GM18868 (cell line): ENCODE measurements around the gene TMEM273.

Experiments used
- ATAC-seq: cut with Tn5 transposase; IDR thresholded peaks from one replicate; pipeline ENCODE4 v1.9.1; 2021; ENCODE audit warnings: mild to moderate bottlenecking, moderate library complexity; ENCODE audit not compliant: unreplicated experiment

Gene TMEM273

DNA sequence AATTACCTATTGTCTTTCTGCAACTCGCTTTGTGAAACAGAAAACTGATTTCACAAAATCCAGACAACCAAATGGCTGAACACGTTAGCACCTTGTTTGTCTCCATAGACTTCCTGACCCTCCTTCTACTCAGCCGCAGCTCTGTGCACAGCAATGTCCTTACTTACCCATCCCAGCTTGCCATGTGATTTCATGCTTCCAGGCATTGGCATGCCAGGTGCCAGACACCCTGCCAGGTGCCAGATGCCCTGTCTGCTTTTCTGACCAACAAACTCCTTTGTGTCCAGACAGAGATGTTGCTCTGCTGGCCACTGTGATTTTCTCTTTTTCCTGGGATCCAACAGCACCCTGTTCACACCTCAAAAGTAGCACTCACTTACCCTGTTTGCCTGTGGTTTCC, 38.3 kb downstream of the TMEM273 start:
- ATAC-seq: no peak

DNA sequence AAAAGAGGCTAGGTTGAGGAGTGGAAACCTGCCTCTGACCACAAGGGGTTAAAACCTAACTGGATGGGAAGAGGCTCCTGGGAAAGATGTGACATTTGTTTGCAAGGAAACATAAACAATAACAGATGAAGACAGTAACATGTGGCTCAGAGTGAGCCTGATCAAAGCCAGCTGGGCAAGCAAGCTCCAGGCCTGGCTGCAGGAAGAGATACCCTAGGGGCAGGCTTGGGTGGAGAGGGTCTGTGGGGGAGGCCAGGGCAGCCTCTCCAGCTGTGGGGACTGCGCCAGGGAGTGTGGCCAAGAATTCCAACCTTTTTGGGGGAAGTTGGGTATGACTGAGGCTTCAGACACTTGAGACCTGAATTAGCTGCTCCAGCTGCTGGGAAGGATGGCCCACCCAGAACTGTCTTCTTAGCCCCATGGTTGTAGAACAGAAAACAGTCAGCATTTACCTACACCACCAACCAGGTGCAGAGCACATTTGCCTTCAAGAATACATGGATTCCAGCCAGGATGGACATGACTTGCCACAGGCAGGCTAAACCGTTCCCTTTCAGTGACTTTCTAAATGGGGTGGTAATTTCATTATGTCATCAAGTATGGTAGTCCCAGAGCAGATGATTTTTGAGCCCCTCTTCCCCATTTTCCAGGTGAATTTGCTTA, 44.0 kb downstream of the TMEM273 start:
- ATAC-seq: no peak

DNA sequence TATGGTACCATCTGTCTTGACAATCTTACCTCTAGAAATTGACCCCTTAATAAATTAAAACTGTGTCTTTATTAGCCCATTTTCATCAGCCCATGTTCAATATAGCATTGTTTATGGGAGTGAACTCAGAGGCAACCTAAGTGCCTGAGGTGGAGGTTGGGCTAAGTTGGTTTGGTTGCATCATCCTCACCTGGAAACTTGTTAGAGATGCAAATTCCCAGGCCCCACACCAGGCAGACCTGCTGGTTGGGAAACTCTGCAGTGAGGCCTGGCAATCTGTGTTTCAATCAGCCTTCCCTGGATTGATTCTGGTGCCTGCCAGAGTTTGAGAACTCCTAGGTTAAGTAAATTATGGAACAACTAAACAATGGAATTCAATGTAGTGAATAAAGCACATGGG, 44.9 kb downstream of the TMEM273 start:
- ATAC-seq: no peak

DNA sequence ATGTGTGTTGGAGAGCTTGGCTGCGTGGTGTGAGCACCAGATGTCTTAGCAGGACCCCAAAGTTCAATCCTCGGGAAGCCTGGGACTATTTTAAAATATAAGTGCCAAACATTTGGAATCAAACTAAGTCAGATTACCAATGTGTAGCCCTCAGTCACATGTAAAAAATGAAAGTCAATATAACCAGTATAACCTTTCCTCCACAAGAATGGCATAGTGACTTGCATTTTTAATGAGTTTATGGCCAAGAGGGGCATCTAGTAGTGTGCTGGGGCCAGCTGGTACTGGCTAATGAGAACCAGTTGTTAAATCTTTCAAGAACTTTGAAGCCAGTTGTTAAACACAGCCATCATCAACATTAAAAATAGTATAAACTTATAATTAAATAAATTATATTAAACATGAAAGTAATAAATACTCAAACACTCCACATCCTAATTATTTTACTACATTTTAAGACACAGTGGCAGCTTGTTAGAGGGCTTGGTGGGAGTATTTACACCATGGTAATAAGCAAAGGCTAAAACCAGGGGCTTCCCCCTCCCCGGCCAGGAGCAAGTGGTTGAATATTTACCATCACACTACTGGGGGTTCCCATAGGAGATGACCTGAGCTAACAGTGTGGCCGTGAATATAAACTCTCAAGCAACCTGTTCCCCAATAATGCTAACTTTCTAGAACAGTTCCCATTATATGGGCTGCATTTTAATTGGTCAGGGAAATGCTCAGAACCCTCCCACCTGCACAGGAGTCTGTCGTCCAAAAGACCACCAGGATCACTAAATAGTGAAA, 46.5 kb downstream of the TMEM273 start:
- peak; percentile 67 for ATAC-seq

DNA sequence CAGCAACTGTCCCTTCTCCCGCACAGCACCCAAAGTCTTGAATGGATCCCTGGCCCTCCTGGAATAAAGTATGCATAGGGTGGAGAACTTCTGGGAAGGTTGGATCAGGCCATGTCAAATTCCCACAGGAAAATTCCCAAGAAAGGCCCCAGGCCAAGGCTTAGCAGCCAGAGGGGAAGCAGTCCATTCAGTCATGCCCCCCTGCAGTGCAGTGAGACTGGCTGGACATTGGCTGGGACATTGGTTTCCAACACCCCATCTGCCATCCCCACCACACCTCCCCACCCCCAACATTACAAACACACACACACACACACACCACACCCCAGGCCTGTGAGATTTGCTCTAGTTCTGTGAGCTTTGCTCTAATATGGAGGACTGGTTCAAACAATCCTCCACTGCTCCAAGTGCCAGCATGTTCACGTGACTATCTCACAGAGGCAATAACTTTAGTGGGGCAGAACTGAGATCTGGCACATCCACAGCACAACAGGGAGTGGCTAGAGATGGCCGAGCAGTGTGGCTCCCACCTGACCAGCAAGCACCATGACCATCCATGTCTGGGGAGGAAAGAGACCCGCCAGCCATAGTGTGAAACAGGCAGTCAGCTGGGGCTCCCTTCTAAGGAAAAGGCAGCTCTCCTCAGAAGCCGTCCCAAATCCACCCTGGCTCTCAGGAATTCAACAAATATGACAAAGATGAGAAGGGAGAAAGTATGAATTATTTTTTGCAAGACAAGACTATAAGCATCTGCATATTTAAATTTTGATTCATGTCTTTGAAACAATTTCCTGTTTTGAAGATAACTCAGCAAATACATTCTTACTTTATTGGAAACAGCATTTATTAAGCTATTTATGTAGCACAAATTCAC, 47.6 kb downstream of the TMEM273 start:
- no peak for ATAC-seq

DNA sequence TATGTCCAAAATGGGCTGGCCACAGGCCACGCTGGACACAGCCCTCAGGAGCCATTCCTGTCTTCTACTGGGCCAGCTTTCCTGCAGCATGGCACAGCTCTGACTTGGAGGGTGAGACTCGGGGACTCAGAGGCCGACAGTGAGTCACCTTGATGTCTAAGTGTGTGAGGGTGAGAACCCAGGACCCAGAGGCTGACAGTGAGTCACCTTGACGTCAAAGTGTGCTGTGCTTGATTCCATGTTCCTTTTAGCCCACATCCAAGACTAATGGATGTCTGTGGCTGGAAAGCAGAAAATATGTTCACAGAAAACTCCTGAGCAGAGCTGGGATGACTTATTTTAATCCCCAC, 48.4 kb downstream of the TMEM273 start:
- ATAC-seq: no peak

DNA sequence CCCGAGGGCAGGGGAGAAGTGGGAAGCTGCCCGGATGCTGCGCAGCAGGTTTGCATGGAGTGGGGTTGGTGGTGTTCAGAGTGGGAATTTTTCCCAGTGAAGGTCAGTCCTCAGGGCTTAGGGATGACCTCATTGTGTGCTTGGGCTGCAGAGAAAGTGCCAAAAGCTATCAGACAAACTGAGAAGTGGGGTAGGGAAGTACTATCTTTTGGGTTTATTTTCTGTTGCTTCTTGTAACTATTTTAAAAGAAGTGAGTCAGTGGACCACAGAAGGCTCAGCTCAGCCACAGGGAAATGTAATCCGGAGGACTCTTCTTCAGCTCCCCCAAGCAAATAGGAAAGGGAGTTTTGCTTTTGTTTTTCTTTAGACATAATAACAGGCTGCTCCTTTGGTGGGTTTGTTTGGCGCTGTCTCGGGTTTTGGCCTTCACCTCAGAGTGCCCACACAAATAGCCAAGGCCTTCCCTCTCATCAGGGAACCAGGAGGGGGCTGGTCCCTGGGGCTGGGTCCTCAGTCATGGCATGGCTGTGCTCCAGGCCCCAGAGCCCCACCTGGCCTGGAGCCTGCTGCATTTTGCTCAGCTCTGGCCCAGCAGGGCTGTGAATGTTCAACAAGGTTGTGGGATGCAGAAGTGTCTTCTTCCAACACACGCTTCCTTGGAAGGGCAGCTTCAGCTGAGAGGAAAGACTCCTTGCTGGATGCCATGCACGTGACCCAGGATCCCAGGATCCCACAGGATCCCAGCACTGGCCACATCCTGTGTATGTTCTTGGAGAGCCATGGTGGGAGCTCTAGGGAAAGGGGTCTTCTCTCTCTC, 49.0 kb downstream of the TMEM273 start:
- ATAC-seq: no peak

DNA sequence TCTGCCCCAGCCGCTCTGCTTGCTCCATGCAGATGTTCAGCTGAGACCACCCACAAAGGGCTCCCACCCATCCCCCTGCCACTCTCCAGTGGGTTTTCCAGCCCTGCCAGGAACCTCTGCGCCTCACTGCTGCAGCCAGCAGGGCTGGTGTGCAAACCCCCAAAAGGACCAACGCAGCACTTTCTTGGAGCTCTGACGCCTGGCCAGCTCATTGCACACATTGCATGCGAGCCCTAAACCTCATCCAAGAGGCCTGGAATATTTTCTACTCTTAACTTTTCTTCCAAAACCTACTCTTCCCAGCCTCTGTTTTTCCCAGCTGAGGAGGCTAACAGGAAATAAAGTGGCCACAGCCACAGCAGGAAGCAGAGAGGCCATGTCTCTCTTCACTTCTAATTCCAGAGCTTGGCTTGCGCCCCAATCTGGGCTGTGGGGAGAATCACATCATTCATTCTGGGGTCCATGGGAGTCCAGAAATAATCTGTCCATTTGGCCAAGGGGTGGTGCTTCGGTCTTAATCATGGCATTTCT, 49.8 kb downstream of the TMEM273 start:
- no peak for ATAC-seq

DNA sequence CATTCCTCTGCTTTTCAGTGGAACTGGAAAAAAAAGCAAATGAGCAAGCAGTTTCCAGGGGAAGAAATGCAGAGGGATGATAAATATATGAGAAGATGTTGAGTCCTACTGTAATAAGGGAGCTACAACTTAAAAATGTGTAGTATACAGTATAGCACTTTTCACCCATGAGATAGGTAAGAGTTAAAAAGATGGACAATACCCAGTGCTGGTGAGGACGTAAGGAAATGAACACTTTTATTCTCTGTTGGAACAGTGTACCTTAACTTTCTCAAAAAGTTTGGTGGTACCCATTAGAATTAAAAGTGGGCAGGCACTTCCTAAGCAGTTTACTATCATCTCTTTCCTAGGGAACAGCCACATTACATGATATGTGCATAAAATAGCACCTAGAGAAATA, 51.7 kb downstream of the TMEM273 start:
- no peak for ATAC-seq

DNA sequence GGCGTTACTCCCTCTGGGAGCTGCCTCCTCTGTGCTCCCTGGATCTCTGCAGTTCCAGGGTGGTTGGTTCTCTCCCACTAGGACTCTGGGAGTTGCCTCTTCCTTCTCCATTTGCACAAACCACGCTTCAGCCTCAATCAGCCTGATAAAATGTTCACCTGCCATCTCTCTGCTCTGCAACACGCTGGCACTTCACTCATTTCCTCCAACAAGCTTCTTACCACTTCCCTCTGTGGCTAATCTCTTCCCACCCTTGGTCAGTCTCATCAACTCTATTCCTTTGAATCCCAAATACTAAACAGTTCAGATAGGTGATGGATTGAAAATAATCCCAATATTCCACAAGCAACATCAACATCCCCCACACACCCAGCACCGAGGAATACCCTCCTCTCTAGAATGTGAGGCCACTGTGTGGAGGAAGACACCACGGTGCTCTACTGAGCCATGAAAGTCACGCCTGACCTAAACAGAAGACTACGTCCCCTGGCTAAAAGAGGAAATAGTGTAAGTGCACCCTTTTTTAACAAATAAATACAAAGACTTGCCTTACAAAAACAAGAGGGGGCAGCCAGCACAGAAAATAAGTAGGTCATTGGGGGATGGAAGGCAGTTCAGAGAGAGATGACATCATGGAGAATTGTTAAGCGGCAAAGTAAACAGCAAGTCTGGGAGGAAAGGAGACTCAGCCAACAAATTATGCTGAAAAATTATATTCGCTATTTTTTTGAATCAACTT, 52.4 kb downstream of the TMEM273 start:
- peak; percentile 73 for ATAC-seq

DNA sequence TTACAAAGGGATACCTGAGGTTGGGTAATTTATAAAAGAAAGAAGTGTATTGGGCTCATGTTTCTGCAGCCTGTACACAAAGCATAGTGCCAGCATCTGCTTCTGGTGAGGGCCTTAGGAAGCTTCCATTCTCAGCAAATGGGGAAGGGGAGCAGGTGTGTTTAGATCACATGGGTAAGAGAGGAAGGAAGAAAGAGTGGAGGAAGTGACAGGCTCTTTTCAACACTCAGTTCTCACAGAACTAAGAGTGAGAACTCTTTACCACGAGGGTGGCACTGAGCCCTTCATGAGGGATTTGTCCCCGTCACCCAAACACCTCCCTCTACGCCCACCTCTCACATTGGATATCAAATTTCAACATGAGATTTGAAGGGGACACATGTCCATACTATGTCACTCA, 53.9 kb downstream of the TMEM273 start:
- no peak for ATAC-seq

DNA sequence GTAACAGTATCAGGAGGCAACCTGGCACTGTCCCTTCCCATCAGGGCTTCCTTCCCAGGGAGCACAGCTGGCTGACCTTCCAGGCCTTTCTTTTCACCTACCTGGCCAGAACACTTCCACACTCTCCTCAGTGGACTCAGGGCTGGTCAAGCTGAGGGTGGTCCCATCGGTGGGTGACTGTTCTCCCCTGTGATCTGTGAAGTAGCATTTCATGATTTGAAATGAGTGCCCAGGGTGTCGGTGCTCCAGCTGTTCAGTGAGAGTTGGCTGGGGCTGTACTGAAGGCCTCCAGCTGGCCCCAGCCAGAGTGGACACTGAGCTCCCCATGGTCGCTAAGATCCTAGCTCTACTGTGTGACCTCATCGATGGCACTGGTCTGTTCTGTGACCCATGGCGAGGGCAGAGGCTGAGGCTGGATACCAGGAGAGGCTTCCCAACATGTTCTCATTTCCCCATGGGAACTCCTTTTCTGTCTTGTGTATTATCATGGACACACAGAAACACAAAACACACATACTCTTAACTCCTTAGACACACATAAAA, 54.4 kb downstream of the TMEM273 start, which contains the start of gene FAM170B:
FAM170B (minus strand) TSS at position 316 of the 543 bp plus-strand sequence; CDS start at position 213, 103 bp downstream.
- ATAC-seq: no peak

DNA sequence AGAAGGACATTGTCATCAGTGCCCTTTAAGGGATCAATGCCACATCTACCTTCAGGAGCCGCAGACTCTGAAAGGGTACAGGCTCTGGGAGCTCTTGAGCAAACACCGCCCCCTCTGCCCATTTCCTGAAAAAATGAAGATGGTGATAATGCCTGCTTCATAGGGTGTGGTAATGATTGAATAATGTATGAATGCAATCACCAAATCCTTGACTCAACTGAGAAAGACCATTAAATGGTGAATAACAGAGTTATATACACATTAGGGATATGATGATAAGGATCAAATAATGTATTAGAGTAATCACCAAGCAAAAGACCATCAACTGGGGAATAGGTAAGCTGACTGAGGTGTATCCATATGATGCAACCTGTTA, 55.8 kb downstream of the TMEM273 start:
- no peak for ATAC-seq

DNA sequence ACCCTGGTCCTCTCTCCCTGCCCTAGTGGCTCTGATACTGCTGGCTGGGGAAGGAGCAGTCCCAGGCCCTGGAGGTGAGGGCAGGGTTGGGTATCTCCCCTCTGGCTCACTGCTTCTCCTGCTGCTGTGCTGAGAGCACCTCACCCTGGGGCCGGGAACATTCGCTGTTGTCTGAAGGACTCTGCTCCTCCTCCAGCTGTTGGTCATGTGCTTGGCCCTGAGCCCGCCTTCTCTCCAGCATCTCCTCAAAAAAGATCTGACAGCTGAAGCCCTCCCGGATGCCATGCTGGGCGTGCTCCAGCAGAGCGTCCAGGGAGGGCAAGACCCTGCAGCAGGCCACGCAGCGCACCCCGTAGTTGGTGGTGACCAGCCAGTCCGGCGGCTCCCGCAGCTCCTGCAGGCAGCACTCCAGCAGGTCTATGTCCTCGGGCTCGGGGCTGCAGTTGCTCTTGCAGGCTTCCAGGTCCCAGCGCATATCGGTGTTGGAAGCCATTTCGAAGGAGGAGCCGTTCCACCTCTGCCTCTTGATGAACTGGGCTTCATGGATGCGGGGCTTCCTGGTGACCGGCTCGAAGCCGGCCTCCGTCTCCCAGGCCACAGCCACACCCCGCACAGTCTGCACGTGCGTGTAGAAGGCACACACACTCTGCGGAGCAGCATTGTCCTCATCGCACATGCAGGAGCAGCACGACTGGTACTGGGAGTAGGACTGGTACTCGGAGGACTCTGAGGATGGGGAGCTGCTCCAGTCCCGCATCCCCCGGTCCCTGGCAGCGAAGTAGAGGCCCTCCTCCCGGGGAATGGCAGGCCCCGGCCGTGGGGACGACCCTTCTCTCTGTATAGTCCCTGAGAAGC, 56.5 kb downstream of the TMEM273 start:
- no peak for ATAC-seq

DNA sequence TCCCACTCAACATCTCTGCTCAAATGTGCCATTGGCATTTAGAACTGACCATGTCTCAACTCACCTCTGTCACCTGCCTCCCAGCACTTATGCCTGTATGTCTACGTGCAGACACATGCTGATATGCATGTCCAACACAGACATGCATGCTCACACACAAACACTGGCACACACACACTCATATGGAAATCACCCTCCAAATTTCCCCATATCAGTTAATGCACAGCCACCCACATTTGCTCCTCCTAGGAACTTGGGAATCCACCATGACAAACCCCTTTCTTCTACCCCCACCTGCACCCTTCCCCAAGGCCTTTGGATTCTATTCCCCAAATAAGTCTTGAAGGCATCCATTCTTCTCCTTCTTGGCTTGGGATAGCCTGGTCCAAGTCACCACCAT, 58.8 kb downstream of the TMEM273 start:
- no peak for ATAC-seq

DNA sequence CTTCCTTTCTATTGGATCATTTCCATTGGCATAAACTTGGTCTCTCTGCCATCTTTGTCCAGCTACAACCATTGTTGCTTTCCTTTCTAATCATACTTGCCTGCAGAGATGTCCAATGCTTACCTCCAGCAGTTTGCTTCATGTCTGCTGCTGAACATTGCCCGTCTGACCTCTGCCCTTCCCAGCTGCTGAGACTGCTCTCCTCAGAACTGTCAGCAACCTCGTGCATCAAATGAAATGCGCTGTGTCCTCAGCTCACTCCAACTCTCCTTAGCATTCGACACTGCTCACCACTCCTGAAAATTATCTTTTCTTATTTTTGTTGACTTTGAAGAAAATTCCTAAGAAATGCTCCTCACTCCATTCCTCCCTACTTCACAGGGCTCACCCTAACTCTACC, 59.3 kb downstream of the TMEM273 start:
- ATAC-seq: no peak

DNA sequence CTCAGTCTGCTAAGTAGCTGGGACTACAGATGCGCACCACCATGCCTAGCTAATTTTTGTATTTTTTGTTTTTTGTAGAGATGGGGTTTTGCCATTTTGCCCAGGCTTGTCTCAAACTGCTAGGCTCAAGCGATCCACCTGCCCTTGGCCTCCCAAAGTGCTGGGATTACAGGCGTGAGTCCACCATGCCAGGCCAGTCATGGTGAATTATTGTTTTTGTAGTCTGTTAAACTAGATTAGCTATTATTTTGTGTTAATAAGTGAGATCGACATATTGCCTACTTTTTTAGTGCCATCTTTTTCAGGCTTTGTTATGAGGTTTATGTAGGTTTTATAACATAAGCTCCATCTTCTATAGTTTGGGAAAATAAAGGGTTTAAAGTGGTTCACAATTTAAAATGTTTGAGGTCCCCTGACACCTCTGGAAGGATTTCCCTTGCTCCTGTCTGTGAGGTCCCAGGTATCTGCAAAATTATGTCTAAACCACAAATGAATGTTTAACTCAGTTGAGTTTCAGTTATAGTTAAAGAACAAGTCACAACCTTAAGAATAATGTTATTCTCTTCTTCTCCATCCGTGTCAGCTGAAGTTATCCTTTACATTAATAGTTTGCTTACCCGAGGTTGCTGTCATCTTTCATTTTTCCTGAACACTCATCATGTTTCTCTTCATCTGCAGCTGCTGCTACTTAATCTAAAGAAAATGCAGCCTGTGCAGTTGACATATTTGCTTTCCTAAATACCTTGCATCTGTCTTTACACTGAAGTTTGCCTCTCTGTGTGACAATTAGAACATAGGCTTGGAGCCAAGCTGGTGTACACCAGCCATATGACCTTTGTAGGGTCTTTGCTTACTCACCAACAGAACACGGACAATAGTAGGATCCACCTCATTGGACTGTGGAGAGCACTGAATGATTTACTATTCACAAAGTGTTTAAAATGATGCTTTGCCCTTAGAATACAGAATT, 63.9 kb downstream of the TMEM273 start:
- ATAC-seq: no peak
